ENCODE measurements around the gene POU3F2. TPM values are rescaled to one million over a fixed set of nuclear protein-coding genes. Genes with fewer than 3 reads are reported as not detected.

Gene POU3F2
- total and polyA plus RNA-seq, 2 donors (not counting 1 experiment from before 2014, with no cell fraction given), result not detected

GRCh38 chr6:98828211-98828788 is 6.1 kb upstream of the POU3F2 start:
- H3K79me2 ChIP-seq (ENCODE audit: control insufficient read depth, insufficient read depth, low read length), result no peaks in the 10 kb centered on the region
- H3K36me3 ChIP-seq (ENCODE audit: control insufficient read depth, insufficient read depth, low read length), result no peaks in the 10 kb centered on the region
- no peak for TF ChIP-seq CTCF (conservative IDR thresholded peaks at IDR 0.05 in 1 of 2, IDR thresholded peaks at IDR 0.05 in 1 of 2; ENCODE audit: low read depth in 1 of 2, low read length in 2 of 2)
- TF ChIP-seq EZH2 (IDR thresholded peaks at IDR 0.05; ENCODE audit: low read length, missing control alignments), result peak; percentile 9
- no peaks in the 10 kb centered on the region for H4K20me1 ChIP-seq (ENCODE audit: control insufficient read depth, extremely low read depth, insufficient read depth, low read length)
- H2AFZ ChIP-seq (ENCODE audit: low read length), result no peak overlapping the region
- no peak overlapping the region for H3K4me2 ChIP-seq (ENCODE audit: extremely low read depth, insufficient read depth, low read length)
- H3K9ac ChIP-seq (ENCODE audit: insufficient read depth, low read length), result no peak overlapping the region
- peaks cover 87% of the 10 kb centered on the region for H3K27me3 ChIP-seq (ENCODE audit: control insufficient read depth, insufficient read depth, low read length)
- H3K4me3 ChIP-seq (replicated peaks in 1 of 4; ENCODE audit: control extremely low read depth in 1 of 4, insufficient read depth in 1 of 4, low read depth in 3 of 4, low read length in 4 of 4), result no peak overlapping the region
- no peak for DNase-seq (ENCODE audit: low read depth in 2 of 2)
- no peak overlapping the region for H3K27ac ChIP-seq (ENCODE audit: insufficient read depth, low read length)
- H3K4me1 ChIP-seq (ENCODE audit: control insufficient read depth, extremely low read depth, insufficient read depth, low read length), result peaks cover 6% of the 10 kb centered on the region
- no peaks in the 10 kb centered on the region for H3K9me3 ChIP-seq (ENCODE audit: control insufficient read depth, insufficient read depth, low read depth, low read length)

- peak; percentile 42 for TF ChIP-seq EZH2 (IDR thresholded peaks at IDR 0.05; ENCODE audit: low read length, missing control alignments)
- TF ChIP-seq CTCF (conservative IDR thresholded peaks at IDR 0.05 in 1 of 2, IDR thresholded peaks at IDR 0.05 in 1 of 2; ENCODE audit: low read depth in 1 of 2, low read length in 2 of 2), result no peak
- no peaks in the 10 kb centered on the region for H4K20me1 ChIP-seq (ENCODE audit: control insufficient read depth, extremely low read depth, insufficient read depth, low read length)
- H3K27ac ChIP-seq (ENCODE audit: insufficient read depth, low read length), result no peak overlapping the region
- no peaks in the 10 kb centered on the region for H3K79me2 ChIP-seq (ENCODE audit: control insufficient read depth, insufficient read depth, low read length)
- peaks cover 82% of the 10 kb centered on the region for H3K27me3 ChIP-seq (ENCODE audit: control insufficient read depth, insufficient read depth, low read length)
- H3K4me2 ChIP-seq (ENCODE audit: extremely low read depth, insufficient read depth, low read length), result no peak overlapping the region
- H3K4me1 ChIP-seq (ENCODE audit: control insufficient read depth, extremely low read depth, insufficient read depth, low read length), result peaks cover 6% of the 10 kb centered on the region
- no peaks in the 10 kb centered on the region for H3K9me3 ChIP-seq (ENCODE audit: control insufficient read depth, insufficient read depth, low read depth, low read length)
- no peak overlapping the region for H3K4me3 ChIP-seq (replicated peaks in 1 of 4; ENCODE audit: control extremely low read depth in 1 of 4, insufficient read depth in 1 of 4, low read depth in 3 of 4, low read length in 4 of 4)
- H2AFZ ChIP-seq (ENCODE audit: low read length), result no peak overlapping the region
- H3K36me3 ChIP-seq (ENCODE audit: control insufficient read depth, insufficient read depth, low read length), result no peaks in the 10 kb centered on the region
- H3K9ac ChIP-seq (ENCODE audit: insufficient read depth, low read length), result no peak overlapping the region
- DNase-seq (ENCODE audit: low read depth in 2 of 2), result no peak
Measured at GRCh38 chr6:98828941-98829411, 5.4 kb upstream of the POU3F2 start.

GRCh38 chr6:98830146-98830545 is 4.2 kb upstream of the POU3F2 start:
- Histone ChIP-seq H3K36me3 (ENCODE audit: control insufficient read depth, insufficient read depth, low read length) (no peaks in the 10 kb centered on the region), H2AFZ (ENCODE audit: low read length) (no peak overlapping the region), H3K27me3 (ENCODE audit: control insufficient read depth, insufficient read depth, low read length) (peaks cover 72% of the 10 kb centered on the region), H4K20me1 (ENCODE audit: control insufficient read depth, extremely low read depth, insufficient read depth, low read length) (no peaks in the 10 kb centered on the region), H3K4me2 (ENCODE audit: extremely low read depth, insufficient read depth, low read length) (no peak overlapping the region), H3K79me2 (ENCODE audit: control insufficient read depth, insufficient read depth, low read length) (no peaks in the 10 kb centered on the region), H3K9ac (ENCODE audit: insufficient read depth, low read length) (no peak overlapping the region), H3K9me3 (ENCODE audit: control insufficient read depth, insufficient read depth, low read depth, low read length) (no peaks in the 10 kb centered on the region), H3K4me1 (ENCODE audit: control insufficient read depth, extremely low read depth, insufficient read depth, low read length) (peaks cover 6% of the 10 kb centered on the region), H3K27ac (ENCODE audit: insufficient read depth, low read length) (no peak overlapping the region), H3K4me3 (replicated peaks in 1 of 4; ENCODE audit: control extremely low read depth in 1 of 4, insufficient read depth in 1 of 4, low read depth in 3 of 4, low read length in 4 of 4) (no peak overlapping the region)
- TF ChIP-seq CTCF (conservative IDR thresholded peaks at IDR 0.05 in 1 of 2, IDR thresholded peaks at IDR 0.05 in 1 of 2; ENCODE audit: low read depth in 1 of 2, low read length in 2 of 2) (no peak), EZH2 (IDR thresholded peaks at IDR 0.05; ENCODE audit: low read length, missing control alignments) (no peak)
- no peak for DNase-seq (ENCODE audit: low read depth in 2 of 2)

Measured in fibroblast of lung (primary cell).